ENCODE data around the gene EN2.

EN2 gene

DNA sequence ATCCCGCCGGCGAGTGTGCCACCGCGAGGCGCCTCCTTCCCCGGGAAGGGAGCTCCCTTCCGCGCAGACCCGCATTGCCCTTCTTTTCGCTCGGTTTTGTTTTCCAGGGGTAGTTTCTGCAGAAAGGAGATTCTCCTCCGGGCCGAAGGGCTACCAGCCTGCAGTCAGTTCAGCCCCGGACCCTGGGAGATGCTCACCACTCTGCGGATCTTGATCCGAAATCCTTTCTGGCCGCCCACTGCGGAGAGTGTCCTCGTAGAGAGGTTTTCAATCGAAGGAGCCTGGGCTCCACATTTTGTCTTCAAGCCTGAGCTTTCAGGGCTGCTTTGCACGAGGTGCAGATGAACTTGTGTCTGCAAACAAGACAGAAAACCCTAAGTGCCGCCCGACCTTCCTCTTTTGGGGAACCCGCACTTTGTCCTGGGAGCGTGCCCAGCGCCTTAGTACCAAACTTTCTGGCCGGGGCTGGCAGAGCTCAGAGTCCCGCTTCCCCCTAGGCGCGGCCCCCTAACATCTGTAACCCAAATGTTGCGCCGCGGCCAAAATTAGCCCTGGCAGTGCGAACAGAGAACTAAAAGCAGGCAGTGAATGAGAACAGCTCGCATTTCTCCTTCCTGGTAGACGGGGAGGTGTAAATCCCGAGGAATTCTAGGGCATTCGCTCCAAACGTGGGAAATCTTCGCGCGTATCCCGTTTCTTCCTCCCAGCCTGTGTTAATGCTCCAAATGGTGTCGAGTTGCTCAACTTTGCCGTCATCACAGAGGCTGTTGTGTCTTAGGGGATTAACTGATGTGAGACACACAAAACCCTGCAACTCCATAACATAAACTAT lies 6.7 kb upstream of the EN2 start:
- no peak for DNase-seq (ENCODE audit: low read depth)

GRCh38 chr7:155451840-155452239 lies 6.1 kb upstream of the EN2 start:
- DNase-seq (ENCODE audit: low read depth) = no peak

- DNase-seq (ENCODE audit: low read depth) = no peak
Measured at GRCh38 chr7:155452505-155453295, 5.2 kb upstream of the EN2 start.

DNA sequence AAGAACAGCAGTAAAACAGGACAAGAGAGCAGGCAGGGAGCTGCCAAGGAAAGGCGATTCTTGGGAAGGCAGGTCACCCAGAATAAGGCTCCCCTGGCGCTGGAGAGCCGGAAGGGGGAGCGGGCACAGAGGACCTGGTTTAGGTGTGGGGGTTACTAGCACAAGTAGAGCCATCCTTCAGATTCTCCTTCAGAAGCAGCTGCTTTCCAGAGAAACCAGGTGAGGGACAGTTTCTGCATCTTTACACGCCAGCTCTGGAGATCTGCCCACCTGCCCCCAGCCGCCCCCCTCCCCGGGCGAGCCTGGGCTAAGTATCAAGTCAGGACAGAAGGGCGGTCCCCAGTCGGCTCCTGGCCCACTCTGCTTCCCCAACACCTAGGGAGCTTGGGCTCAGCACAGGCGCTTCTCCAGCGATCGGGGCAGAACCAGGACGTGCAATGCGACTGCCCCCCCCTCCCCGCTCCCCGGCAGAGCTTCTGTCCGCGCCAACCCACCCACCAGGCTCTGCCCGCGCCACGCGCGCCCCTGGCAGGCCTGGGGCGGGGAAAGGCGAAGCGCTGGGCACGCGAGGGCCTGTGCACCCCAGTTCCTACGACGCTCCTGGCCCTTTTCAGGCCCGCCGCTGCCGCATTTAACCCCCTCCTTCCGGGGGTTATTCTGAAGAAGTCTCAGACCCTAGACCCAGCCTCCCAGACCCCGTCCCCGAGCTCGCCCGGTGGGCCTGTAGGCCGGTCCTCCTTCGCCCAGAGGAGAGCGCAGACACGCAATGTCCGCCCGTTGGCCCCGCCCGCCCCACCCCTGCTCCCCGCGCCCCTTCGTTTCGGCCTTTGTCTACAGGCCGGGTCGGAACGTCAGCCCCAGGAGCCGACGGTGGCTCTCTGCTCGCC lies 4.4 kb upstream of the EN2 start:
- DNase-seq (ENCODE audit: low read depth) = no peak

GRCh38 chr7:155454183-155455112 lies 3.5 kb upstream of the EN2 start:
- DNase-seq (ENCODE audit: low read depth) = no peak

GRCh38 chr7:155455132-155455693 lies 2.7 kb upstream of the EN2 start:
- no peak for DNase-seq (ENCODE audit: low read depth)

DNA sequence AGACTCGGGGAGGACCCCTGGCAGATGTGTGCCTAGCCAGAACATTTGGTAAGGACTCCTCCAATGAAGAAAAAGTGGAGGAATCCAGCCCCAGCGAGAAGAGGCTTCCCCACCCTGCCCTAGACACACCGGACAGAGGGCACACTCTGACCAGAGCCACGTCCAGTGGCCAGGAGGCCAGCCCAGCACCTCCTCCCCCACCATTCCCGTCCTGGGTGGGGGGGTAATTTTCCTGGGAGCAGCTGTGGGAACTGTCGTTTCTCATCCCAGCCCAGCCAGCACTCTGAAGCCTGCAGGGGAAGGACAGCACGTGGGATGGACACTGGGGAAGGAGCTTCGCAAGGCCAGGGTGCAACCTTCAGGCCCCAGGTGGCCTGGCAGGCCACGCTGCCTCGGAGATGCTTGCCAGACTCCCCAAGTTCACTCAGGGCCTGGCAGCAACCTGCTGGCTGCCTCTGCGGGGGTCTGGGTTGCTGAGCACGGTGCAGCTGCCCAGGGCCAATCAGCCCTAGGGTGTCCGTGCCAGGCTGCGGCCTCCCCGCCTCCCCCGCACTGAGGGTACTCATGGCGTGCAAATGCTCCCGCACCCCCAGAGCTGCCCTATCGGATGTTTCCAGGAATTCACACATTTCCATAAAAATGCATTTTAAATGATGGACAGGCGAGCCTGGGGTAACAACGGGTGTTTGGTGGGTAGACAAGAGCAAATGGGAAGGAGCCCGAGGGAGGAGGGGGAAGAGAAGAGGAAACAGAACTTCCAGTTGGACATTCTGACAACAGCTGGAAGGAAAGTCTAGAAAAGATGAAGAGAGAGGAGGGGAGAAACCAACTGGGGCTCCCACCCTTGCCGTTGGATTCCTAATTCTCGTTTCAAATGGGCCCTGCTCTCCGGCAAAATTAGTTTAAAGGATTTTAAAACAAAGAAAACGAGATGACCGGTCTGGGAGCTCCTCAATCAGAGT lies 1.9 kb upstream of the EN2 start:
- DNase-seq (ENCODE audit: low read depth) = no peak

DNA sequence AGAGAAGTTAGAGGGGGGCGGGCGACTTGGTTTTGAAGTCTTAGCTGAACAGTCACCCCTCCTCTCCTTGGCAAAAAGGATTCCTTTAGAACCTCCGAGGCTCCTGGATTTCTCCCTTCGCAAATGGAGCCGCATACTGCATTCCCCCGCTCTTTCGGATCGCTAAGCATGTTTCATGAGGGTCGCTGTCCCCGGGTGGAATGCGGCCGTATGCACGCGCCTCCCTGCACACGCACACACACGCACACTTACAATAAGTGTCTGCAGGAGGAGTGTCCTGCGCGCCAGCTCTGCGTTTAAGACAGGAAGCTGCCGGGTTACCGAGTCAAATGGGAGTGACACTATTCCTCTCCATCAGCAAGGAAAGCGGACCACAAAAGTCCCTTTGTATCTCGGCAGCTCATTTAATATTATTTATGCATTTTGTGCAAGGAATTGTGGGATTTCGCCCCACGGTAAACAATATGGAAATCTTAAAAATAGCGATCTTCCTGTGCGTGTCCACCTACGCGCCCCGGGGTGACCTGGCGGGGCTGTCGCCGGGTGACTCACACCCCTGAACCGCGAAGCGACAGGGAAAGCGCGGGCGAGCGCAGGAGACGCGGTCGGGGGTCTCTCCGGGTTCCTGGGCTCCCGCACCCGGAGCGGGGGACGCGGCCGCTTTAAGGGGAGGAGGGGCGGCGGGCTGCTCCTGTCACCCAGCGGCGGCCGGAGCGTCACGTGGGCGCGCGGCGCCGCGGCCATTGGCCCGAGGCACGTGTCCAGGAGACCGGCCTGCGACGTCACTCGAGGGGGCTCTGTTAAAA lies 988 bp upstream of the EN2 start:
- no peak for DNase-seq (ENCODE audit: low read depth)

GRCh38 chr7:155457544-155458110 lies 302 bp upstream of the EN2 start:
- DNase-seq (ENCODE audit: low read depth) = no peak

DNA sequence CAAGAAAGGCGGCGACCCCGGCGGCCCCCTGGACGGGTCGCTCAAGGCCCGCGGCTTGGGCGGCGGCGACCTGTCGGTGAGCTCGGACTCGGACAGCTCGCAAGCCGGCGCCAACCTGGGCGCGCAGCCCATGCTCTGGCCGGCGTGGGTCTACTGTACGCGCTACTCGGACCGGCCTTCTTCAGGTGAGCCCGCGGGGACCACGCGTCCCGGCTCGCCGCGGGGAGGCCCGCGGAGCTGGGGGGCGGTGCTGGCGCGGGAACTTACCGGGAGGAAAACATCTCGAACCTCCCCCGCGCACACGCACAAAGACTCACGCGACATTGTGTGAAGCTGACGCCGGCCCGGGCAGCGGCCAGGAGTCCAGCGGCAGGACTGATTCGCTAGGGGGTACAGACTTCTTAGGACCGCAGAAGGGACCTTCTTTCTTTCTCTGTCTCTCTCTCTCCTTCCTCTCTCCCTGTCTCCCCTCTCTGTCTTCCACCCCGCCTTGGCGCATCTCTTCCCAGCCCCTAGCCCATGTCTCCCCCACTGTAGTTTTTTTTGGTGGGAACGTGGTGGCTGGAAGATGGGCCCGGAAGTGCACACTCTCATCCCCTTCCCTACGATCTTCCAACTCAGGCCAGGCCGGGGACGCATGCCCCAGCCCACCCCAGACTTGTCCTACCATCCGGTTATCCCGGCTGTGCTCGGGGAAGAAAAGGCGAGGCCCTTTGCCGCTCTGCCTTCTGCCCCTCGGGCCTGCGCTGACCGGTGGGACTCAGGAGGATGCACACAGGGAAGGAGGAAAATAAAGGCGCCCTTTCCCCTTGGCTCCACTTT lies 1.2 kb downstream of the EN2 start:
- DNase-seq (ENCODE audit: low read depth) = no peak

DNA sequence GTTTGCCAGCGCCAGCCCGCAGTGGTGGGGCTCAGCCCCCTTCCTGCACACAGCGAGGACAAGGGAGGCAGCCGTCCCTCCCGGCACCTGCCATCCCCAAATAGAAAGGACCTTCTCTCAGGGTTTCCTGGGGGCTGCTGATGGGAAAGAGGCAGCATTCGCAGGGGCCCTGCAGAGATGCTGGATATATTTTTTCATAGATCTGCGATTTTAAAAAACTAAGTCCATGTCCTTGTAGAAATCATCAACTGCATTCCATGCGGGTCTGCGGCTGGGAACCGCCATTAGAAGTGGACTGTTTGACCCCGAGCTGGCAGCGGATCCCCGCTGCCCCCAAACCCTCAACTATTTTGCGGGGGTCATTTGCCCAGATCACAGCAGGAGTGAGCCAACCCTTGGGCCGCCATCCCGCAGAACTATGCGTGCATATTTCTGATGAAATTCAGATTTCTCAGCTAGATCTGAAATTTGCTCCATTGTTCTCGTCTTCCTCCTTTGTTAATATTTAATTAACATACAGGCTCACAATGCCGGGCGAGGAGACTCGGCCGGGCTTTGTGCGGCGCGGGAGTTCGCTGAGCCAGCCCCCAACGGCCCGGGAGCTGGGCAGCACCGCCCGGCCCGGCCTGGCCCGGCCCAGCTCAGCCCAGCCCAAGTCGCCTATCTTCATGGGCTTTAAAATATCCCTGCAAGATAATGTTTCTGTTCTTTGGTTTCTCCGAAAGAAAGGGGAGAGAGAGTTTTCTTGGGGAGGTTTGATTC lies 2.0 kb downstream of the EN2 start:
- no peak for DNase-seq (ENCODE audit: low read depth)

- no peak for DNase-seq (ENCODE audit: low read depth)
Measured at GRCh38 chr7:155460926-155461613, 3.1 kb downstream of the EN2 start.

GRCh38 chr7:155461631-155462030 lies 3.7 kb downstream of the EN2 start:
- no peak for DNase-seq (ENCODE audit: low read depth)

GRCh38 chr7:155462163-155462735 lies 4.3 kb downstream of the EN2 start:
- no peak for DNase-seq (ENCODE audit: low read depth)

DNA sequence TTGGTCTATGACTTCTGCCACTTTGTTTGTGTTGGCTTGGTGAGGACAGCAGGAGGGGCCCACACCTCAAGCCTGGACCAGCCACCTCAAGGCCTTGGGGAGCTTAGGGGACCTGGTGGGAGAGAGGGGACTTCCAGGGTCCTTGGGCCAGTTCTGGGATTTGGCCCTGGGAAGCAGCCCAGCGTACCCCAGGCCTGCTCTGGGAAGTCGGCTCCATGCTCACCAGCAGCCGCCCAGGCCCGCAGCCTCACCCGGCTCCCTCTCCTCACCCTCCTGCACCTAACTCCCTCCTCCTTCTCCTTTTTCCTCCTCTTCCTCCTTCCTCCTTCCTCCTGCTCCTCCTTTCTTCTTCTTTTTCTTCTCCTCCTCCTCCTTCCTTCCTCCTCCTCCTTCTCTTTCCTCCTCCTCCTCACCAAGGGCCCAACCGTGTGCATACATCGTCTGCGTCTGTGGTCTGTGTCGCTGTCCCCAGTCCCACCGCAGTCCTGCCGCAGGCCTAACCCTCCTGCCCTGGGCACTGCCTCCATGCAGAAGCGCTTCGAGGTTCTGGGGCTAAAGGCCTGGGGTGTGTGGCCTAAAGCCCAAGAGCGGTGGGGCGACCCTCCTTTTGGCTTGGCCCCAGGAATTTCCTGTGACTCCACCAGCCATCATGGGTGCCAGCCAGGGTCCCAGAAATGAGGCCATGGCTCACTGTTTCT lies 5.3 kb downstream of the EN2 start:
- DNase-seq (ENCODE audit: low read depth) = no peak

Measured in stimulated activated CD8-positive, alpha-beta memory T cell treated with anti-CD3 and anti-CD28 coated beads, Interleukin-15, amount 100 ng/mL, for 1 hour (primary cell).